ENCODE data around the gene OPA3.
A peak's percentile ranks its signal among the peaks of the same experiment; 100 is the strongest.
"Not testable (repeated sequence)": the region's sequence is repeated elsewhere in the genome, so short reads cannot be mapped to it uniquely, and the experiment has no call there.

Gene OPA3

GRCh38 chr19:45584332-45585157 lies at the start of gene OPA3:
Gene OPA3, minus strand, starts transcription at chr19:45584802. Its CDS starts 38 bp downstream, at chr19:45584764.
- DNase-seq (ENCODE audit: low read depth), result peak; percentile 98

GRCh38 chr19:45632468-45633196 lies 48.0 kb upstream of the OPA3 start:
- DNase-seq (ENCODE audit: low read depth), result peak; percentile 33

- no peak for DNase-seq (ENCODE audit: low read depth)
Observed at GRCh38 chr19:45630463-45630862, 45.9 kb upstream of the OPA3 start.

- DNase-seq (ENCODE audit: low read depth), result no peak
Observed at GRCh38 chr19:45629704-45630103, 45.1 kb upstream of the OPA3 start.

- DNase-seq (ENCODE audit: low read depth), result not testable (repeated sequence)
Observed at GRCh38 chr19:45628219-45628618, 43.6 kb upstream of the OPA3 start.

- no peak for DNase-seq (ENCODE audit: low read depth)
Observed at GRCh38 chr19:45623984-45624383, 39.4 kb upstream of the OPA3 start.

GRCh38 chr19:45621976-45622503 lies 37.4 kb upstream of the OPA3 start:
- no peak for DNase-seq (ENCODE audit: low read depth)

GRCh38 chr19:45621389-45621788 lies 36.8 kb upstream of the OPA3 start:
- DNase-seq (ENCODE audit: low read depth), result no peak

- DNase-seq (ENCODE audit: low read depth), result no peak
Observed at GRCh38 chr19:45616704-45617017, 32.1 kb upstream of the OPA3 start.

GRCh38 chr19:45615795-45616703 lies 31.4 kb upstream of the OPA3 start:
- peak; percentile 64 for DNase-seq (ENCODE audit: low read depth)

- not testable (repeated sequence) for DNase-seq (ENCODE audit: low read depth)
Observed at GRCh38 chr19:45615056-45615455, 30.5 kb upstream of the OPA3 start.

GRCh38 chr19:45613926-45614725 lies 29.5 kb upstream of the OPA3 start:
- DNase-seq (ENCODE audit: low read depth), result no peak

GRCh38 chr19:45608948-45609347 lies 24.3 kb upstream of the OPA3 start:
- DNase-seq (ENCODE audit: low read depth), result no peak

GRCh38 chr19:45607071-45608029 lies 22.7 kb upstream of the OPA3 start:
- DNase-seq (ENCODE audit: low read depth), result no peak

- no peak for DNase-seq (ENCODE audit: low read depth)
Observed at GRCh38 chr19:45601524-45602374, 17.1 kb upstream of the OPA3 start, which contains the start of gene GPR4. Gene GPR4, minus strand, starts transcription at chr19:45602212. Its CDS starts 10,346 bp downstream, at chr19:45591866.

- DNase-seq (ENCODE audit: low read depth), result no peak
Observed at GRCh38 chr19:45601115-45601514, 16.5 kb upstream of the OPA3 start.

- no peak for DNase-seq (ENCODE audit: low read depth)
Observed at GRCh38 chr19:45600340-45600885, 15.8 kb upstream of the OPA3 start.

- no peak for DNase-seq (ENCODE audit: low read depth)
Observed at GRCh38 chr19:45599286-45599685, 14.7 kb upstream of the OPA3 start.

Measured in stimulated activated CD8-positive, alpha-beta memory T cell treated with anti-CD3 and anti-CD28 coated beads, Interleukin-4, amount 100 ng/mL, for 24 hours (primary cell).